ENCODE results near the gene ABHD2.
"Not testable (repeated sequence)": the region's sequence is repeated elsewhere in the genome, so short reads cannot be mapped to it uniquely, and the experiment has no call there.

ABHD2 gene

DNA sequence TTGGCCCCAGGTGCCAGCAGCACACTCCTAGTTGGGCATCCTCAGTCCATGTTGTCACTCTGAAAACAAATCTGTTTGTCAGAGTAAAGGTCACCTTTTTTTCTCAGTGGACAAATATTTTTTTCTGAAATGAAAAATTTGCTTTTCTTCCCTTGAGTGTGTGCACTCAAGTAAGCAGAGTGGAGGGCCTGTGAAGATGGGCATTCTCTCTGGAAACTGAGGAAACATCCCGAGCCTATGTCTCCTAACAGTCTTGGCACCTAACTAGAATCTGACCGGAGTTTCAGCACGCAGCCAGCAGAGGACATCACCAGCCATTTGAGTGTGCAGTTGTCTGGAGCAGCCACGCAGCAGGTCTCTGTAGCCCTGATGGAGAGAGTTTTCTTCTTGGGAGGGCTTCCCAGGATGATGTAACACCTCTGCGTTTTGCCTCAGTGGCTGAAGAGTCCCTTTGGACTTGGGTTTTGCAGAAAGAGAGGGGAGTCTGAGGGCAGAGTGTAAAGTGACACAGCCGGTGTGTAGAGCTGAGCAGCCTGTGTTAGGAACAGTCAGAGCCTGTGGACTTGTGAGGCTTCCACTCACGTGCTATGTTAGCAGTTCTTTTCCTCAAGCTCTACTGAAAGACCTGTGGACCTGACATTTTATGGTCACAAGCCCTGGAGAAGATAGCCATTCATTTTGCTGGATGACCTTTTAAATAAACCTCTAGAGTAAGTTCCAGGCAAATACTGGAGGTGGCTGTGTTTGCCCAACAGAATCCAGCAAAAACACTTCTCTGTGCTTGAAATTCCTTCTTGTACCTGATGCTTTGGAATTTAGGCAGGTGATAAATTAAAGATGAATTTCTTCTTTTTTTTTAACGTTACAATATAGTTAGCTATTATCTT, 51.6 kb downstream of the ABHD2 start:
- Histone ChIP-seq H3K9me3 (ENCODE audit: insufficient read depth, low read length) (no peaks in the 10 kb centered on the region), H3K27ac (ENCODE audit: low read length) (no peak overlapping the region), H3K9ac (ENCODE audit: low read length) (no peak overlapping the region), H2AFZ (ENCODE audit: low read depth, low read length) (no peak overlapping the region), H3K79me2 (ENCODE audit: low read length) (no peaks in the 10 kb centered on the region), H3K4me3 (ENCODE audit: low read length) (no peak overlapping the region), H3K4me1 (ENCODE audit: low read length) (peaks cover 6% of the 10 kb centered on the region), H3K4me2 (ENCODE audit: low read length) (no peak overlapping the region), H3K36me3 (replicated peaks; ENCODE audit: low read depth, low read length) (peaks cover 3% of the 10 kb centered on the region), H4K20me1 (ENCODE audit: insufficient read depth, low read length) (no peaks in the 10 kb centered on the region), H3K27me3 (ENCODE audit: low read depth, low read length) (no peaks in the 10 kb centered on the region)
- TF ChIP-seq, protein P1, sequence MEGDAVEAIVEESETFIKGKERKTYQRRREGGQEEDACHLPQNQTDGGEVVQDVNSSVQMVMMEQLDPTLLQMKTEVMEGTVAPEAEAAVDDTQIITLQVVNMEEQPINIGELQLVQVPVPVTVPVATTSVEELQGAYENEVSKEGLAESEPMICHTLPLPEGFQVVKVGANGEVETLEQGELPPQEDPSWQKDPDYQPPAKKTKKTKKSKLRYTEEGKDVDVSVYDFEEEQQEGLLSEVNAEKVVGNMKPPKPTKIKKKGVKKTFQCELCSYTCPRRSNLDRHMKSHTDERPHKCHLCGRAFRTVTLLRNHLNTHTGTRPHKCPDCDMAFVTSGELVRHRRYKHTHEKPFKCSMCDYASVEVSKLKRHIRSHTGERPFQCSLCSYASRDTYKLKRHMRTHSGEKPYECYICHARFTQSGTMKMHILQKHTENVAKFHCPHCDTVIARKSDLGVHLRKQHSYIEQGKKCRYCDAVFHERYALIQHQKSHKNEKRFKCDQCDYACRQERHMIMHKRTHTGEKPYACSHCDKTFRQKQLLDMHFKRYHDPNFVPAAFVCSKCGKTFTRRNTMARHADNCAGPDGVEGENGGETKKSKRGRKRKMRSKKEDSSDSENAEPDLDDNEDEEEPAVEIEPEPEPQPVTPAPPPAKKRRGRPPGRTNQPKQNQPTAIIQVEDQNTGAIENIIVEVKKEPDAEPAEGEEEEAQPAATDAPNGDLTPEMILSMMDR (IDR thresholded peaks at IDR 0.05; ENCODE audit: low read depth, low read length) = no peak
- TF ChIP-seq EZH2phosphoT487 (IDR thresholded peaks at IDR 0.05; ENCODE audit: low read depth) = no peak

DNA sequence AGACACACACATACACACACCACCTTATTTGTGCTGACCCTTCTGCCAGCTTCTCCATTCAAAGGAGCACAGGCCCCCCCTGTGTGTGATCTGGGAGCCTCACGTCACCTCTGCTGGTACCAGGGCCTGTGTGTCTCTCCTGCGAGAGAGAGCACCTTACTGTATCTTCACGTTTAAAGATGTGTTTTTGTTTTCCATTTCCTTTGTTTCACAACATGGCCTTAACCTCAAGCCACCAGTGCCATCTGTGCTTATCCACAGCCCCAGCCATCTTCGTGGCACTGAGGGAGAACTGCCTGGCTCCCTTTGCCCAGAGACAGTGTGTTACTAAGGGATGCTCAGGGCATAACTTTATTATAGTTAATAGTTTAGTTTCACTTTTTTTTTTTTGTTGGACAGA, 52.3 kb downstream of the ABHD2 start:
- H3K9ac ChIP-seq (ENCODE audit: low read length) = no peak overlapping the region

GRCh38 chr15:89141159-89141558, 52.9 kb downstream of the ABHD2 start:
- not testable (repeated sequence) for H3K4me1 ChIP-seq (ENCODE audit: low read length); H4K20me1 ChIP-seq (ENCODE audit: insufficient read depth, low read length); H3K9me3 ChIP-seq (ENCODE audit: insufficient read depth, low read length); H3K27ac ChIP-seq (ENCODE audit: low read length); H3K36me3 ChIP-seq (replicated peaks; ENCODE audit: low read depth, low read length); H3K4me2 ChIP-seq (ENCODE audit: low read length); H3K9ac ChIP-seq (ENCODE audit: low read length); H3K79me2 ChIP-seq (ENCODE audit: low read length); H3K27me3 ChIP-seq (ENCODE audit: low read depth, low read length); H2AFZ ChIP-seq (ENCODE audit: low read depth, low read length); H3K4me3 ChIP-seq (ENCODE audit: low read length)

More for the DNA sequence above, 52.3 kb downstream of the ABHD2 start:
- H3K9me3 ChIP-seq (ENCODE audit: insufficient read depth, low read length) = no peaks in the 10 kb centered on the region
- no peak overlapping the region for H3K4me3 ChIP-seq (ENCODE audit: low read length)
- no peaks in the 10 kb centered on the region for H3K79me2 ChIP-seq (ENCODE audit: low read length)
- H3K27me3 ChIP-seq (ENCODE audit: low read depth, low read length) = no peaks in the 10 kb centered on the region
- H3K4me2 ChIP-seq (ENCODE audit: low read length) = no peak overlapping the region
- peaks cover 3% of the 10 kb centered on the region for H3K36me3 ChIP-seq (replicated peaks; ENCODE audit: low read depth, low read length)
- peaks cover 6% of the 10 kb centered on the region for H3K4me1 ChIP-seq (ENCODE audit: low read length)
- no peaks in the 10 kb centered on the region for H4K20me1 ChIP-seq (ENCODE audit: insufficient read depth, low read length)
- no peak overlapping the region for H3K27ac ChIP-seq (ENCODE audit: low read length)
- TF ChIP-seq, protein P1 (IDR thresholded peaks at IDR 0.05; ENCODE audit: low read depth, low read length) = no peak
- TF ChIP-seq EZH2phosphoT487 (IDR thresholded peaks at IDR 0.05; ENCODE audit: low read depth) = no peak
- H2AFZ ChIP-seq (ENCODE audit: low read depth, low read length) = no peak overlapping the region

DNA sequence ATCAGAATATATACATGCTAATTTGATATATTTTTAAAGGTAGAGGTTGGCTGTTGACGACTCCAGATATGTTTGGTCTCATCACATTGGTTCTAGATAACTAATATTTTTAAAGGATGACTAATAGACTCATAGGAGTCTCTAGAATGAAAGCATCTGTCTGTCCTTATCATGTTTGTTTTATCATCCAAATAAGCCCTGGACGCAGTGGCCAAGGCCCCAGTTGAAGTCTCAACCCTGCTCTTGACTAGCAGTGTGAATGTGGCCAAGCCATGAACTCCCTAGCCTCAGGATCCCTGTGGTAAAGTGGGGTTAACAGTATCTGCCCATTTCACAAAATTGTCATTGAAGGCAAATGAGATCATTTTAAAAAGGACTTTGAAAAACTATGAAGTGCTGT, 53.6 kb downstream of the ABHD2 start:
- Histone ChIP-seq H3K9me3 (ENCODE audit: insufficient read depth, low read length) (no peaks in the 10 kb centered on the region), H3K79me2 (ENCODE audit: low read length) (no peaks in the 10 kb centered on the region), H3K4me2 (ENCODE audit: low read length) (no peak overlapping the region), H3K4me1 (ENCODE audit: low read length) (peaks cover 6% of the 10 kb centered on the region), H2AFZ (ENCODE audit: low read depth, low read length) (no peak overlapping the region), H4K20me1 (ENCODE audit: insufficient read depth, low read length) (no peaks in the 10 kb centered on the region), H3K9ac (ENCODE audit: low read length) (no peak overlapping the region), H3K36me3 (replicated peaks; ENCODE audit: low read depth, low read length) (peaks cover 3% of the 10 kb centered on the region), H3K4me3 (ENCODE audit: low read length) (no peak overlapping the region), H3K27me3 (ENCODE audit: low read depth, low read length) (no peaks in the 10 kb centered on the region), H3K27ac (ENCODE audit: low read length) (no peak overlapping the region)
- TF ChIP-seq, protein P1 (IDR thresholded peaks at IDR 0.05; ENCODE audit: low read depth, low read length) = no peak
- TF ChIP-seq EZH2phosphoT487 (IDR thresholded peaks at IDR 0.05; ENCODE audit: low read depth) = no peak

Data from OCI-LY3 (cell line).